T follicular helper cell (primary cell): Measurements from ENCODE around the gene VAV3.

ENCODE experiments used
- DNase-seq: peaks from one replicate; pipeline ENCODE4 v3.0.0-alpha.2; 2020; ENCODE audit warnings: low read depth

The VAV3 gene

GRCh38 chr1:107534632-107535031, 430.3 kb downstream of the VAV3 start:
- no peak for DNase-seq

GRCh38 chr1:107533436-107533835, 431.5 kb downstream of the VAV3 start:
- no peak for DNase-seq

- no peak for DNase-seq
Measured at GRCh38 chr1:107532318-107532717, 432.7 kb downstream of the VAV3 start.

GRCh38 chr1:107531065-107531908, 433.7 kb downstream of the VAV3 start:
- DNase-seq = no peak

GRCh38 chr1:107530543-107530942, 434.4 kb downstream of the VAV3 start:
- DNase-seq = no peak

GRCh38 chr1:107529511-107530149, 435.4 kb downstream of the VAV3 start:
- DNase-seq = no peak

GRCh38 chr1:107526524-107527198, 438.3 kb downstream of the VAV3 start:
- no peak for DNase-seq

- DNase-seq = no peak
Measured at GRCh38 chr1:107525961-107526360, 439.0 kb downstream of the VAV3 start.

GRCh38 chr1:107525145-107525544, 439.8 kb downstream of the VAV3 start:
- DNase-seq = no peak

- DNase-seq = no peak
Measured at GRCh38 chr1:107524301-107524700, 440.7 kb downstream of the VAV3 start.

- no peak for DNase-seq
Measured at GRCh38 chr1:107523736-107524135, 441.2 kb downstream of the VAV3 start.

GRCh38 chr1:107523061-107523460, 441.9 kb downstream of the VAV3 start:
- DNase-seq = no peak
